HG03066 (cell line): ENCODE data around the gene CHD6.

Source experiments
- ATAC-seq: cut with Tn5 transposase; IDR thresholded peaks from one replicate; pipeline ENCODE4 v1.9.1; 2021; ENCODE audit warnings: low read depth; ENCODE audit not compliant: unreplicated experiment

The CHD6 gene

GRCh38 chr20:41510847-41511450 is 107.2 kb downstream of the CHD6 start:
- no peak for ATAC-seq

GRCh38 chr20:41510224-41510623 is 108.0 kb downstream of the CHD6 start:
- ATAC-seq, result no peak

GRCh38 chr20:41509316-41510200 is 108.6 kb downstream of the CHD6 start:
- ATAC-seq, result no peak

- ATAC-seq, result no peak
These were observed 109.8 kb downstream of the CHD6 start for GRCh38 chr20:41508335-41508734.

- no peak for ATAC-seq
These were observed 110.3 kb downstream of the CHD6 start for GRCh38 chr20:41507851-41508250.

- no peak for ATAC-seq
These were observed 110.7 kb downstream of the CHD6 start for GRCh38 chr20:41507436-41507835.

GRCh38 chr20:41506192-41506915 is 111.8 kb downstream of the CHD6 start:
- no peak for ATAC-seq

GRCh38 chr20:41505184-41505583 is 113.0 kb downstream of the CHD6 start:
- no peak for ATAC-seq

- no peak for ATAC-seq
These were observed 116.8 kb downstream of the CHD6 start for GRCh38 chr20:41501376-41501775.

GRCh38 chr20:41499961-41500725 is 118.0 kb downstream of the CHD6 start:
- ATAC-seq, result no peak

- no peak for ATAC-seq
These were observed 119.1 kb downstream of the CHD6 start for GRCh38 chr20:41499064-41499463.

GRCh38 chr20:41497186-41497895 is 120.8 kb downstream of the CHD6 start:
- ATAC-seq, result no peak

GRCh38 chr20:41494451-41494850 is 123.7 kb downstream of the CHD6 start:
- ATAC-seq, result no peak

- no peak for ATAC-seq
These were observed 134.6 kb downstream of the CHD6 start for GRCh38 chr20:41483553-41483930.

GRCh38 chr20:41482647-41483552 is 135.3 kb downstream of the CHD6 start:
- ATAC-seq, result no peak

GRCh38 chr20:41480054-41480770 is 138.0 kb downstream of the CHD6 start:
- ATAC-seq, result no peak

- no peak for ATAC-seq
These were observed 139.1 kb downstream of the CHD6 start for GRCh38 chr20:41479113-41479512.

GRCh38 chr20:41478026-41478425 is 140.2 kb downstream of the CHD6 start:
- no peak for ATAC-seq
